KMS-11 (cell line): ENCODE results near the gene TECTA.
"Not testable (repeated sequence)": the region's sequence is repeated elsewhere in the genome, so short reads cannot be mapped to it uniquely, and the experiment has no call there.

ENCODE experiments used
- H2AFZ ChIP-seq: fragments of 200-600 bp; sonication (generic); 2 replicates; pipeline ENCODE4 v1.6.1; 2016; ENCODE audit warnings: antibody characterized with exemption, mixed run types, low read depth
- H3K27ac ChIP-seq: fragments of 200-600 bp; sonication (generic); 2 replicates; pipeline ENCODE4 v1.6.1; 2016; ENCODE audit warnings: mild to moderate bottlenecking, mixed run types
- H3K27me3 ChIP-seq: fragments of 200-600 bp; sonication (generic); 2 replicates; pipeline ENCODE4 v1.6.1; 2017; ENCODE audit warnings: mild to moderate bottlenecking, low read depth, mixed run types, moderate library complexity; ENCODE audit not compliant: insufficient read depth
- H3K36me3 ChIP-seq: fragments of 200-600 bp; sonication (generic); 2 replicates; pipeline ENCODE4 v1.6.1; 2017; ENCODE audit warnings: mild to moderate bottlenecking, mixed run types; ENCODE audit not compliant: insufficient read depth
- H3K4me1 ChIP-seq: fragments of 200-600 bp; sonication (generic); 2 replicates; pipeline ENCODE4 v1.6.1; 2016; ENCODE audit warnings: mild to moderate bottlenecking, low read depth, mixed run types; ENCODE audit not compliant: poor library complexity, severe bottlenecking
- H3K4me2 ChIP-seq: fragments of 200-600 bp; sonication (generic); 2 replicates; pipeline ENCODE4 v1.7.0; 2016; ENCODE audit warnings: mild to moderate bottlenecking, mixed run types
- H3K4me3 ChIP-seq: fragments of 200-600 bp; sonication (generic); IDR thresholded peaks from 2 replicates; pipeline ENCODE4 v1.6.1; 2017; ENCODE audit warnings: low read depth, low read length, mixed read lengths; ENCODE audit not compliant: insufficient read depth
- H3K79me2 ChIP-seq: fragments of 200-600 bp; sonication (generic); 2 replicates; pipeline ENCODE4 v1.6.1; 2016; ENCODE audit warnings: low read depth, mixed run types; ENCODE audit not compliant: insufficient read depth
- H3K9ac ChIP-seq: fragments of 200-600 bp; sonication (generic); 2 replicates; pipeline ENCODE4 v1.6.1; 2016; ENCODE audit warnings: mild to moderate bottlenecking, mixed run types
- H4K20me1 ChIP-seq: fragments of 200-600 bp; sonication (generic); 2 replicates; pipeline ENCODE4 v1.6.1; 2016; ENCODE audit warnings: mild to moderate bottlenecking, mixed run types; ENCODE audit not compliant: insufficient read depth
- CTCF ChIP-seq: fragments of 200-600 bp; sonication (generic); conservative IDR thresholded peaks from 2 replicates; pipeline ENCODE4 v1.6.1; 2017; ENCODE audit warnings: low read depth, mild to moderate bottlenecking, antibody characterized with exemption, low read length, moderate library complexity, mixed read lengths

Gene TECTA

DNA sequence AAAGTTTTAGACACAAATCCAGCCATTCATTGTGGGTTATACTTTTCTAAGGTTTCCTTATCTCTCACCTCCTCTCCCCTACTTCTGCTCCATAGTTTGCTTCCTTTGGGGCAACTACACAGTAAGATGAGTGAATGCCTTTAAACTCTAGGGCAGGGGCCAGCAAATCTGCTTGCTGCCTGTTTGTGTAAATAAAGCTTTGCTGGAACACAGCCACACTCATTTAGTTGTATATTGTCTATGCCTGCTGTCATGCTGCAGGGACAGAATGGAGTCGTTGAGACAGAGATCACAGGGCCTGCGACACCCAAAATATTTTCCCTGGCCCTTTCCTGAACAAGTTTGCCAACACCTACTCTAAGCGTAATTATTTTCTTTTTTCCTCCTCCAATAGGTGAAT, 58.7 kb downstream of the TECTA start:
- H3K4me1 ChIP-seq, result no peaks in the 10 kb centered on the region
- H3K27me3 ChIP-seq, result no peaks in the 10 kb centered on the region
- H3K4me3 ChIP-seq, result no peak overlapping the region
- no peak overlapping the region for H3K27ac ChIP-seq
- H4K20me1 ChIP-seq, result no peaks in the 10 kb centered on the region
- no peak overlapping the region for H3K4me2 ChIP-seq
- TF ChIP-seq CTCF, result no peak
- H3K9ac ChIP-seq, result no peak overlapping the region
- no peaks in the 10 kb centered on the region for H3K36me3 ChIP-seq
- H3K79me2 ChIP-seq, result no peaks in the 10 kb centered on the region
- H2AFZ ChIP-seq, result no peak overlapping the region

- Histone ChIP-seq H3K36me3 (no peaks in the 10 kb centered on the region), H3K4me3 (no peak overlapping the region), H3K9ac (no peak overlapping the region), H3K4me1 (no peaks in the 10 kb centered on the region), H4K20me1 (no peaks in the 10 kb centered on the region), H3K27me3 (no peaks in the 10 kb centered on the region), H3K79me2 (no peaks in the 10 kb centered on the region), H3K4me2 (no peak overlapping the region), H3K27ac (no peak overlapping the region), H2AFZ (no peak overlapping the region)
- TF ChIP-seq CTCF, result no peak
Observed at GRCh38 chr11:121161349-121161917, 60.4 kb downstream of the TECTA start.

GRCh38 chr11:121163658-121164308, 62.7 kb downstream of the TECTA start:
- Histone ChIP-seq H3K4me2 (no peak overlapping the region), H3K79me2 (no peaks in the 10 kb centered on the region), H3K36me3 (no peaks in the 10 kb centered on the region), H3K27me3 (no peaks in the 10 kb centered on the region), H2AFZ (no peak overlapping the region), H3K4me3 (no peak overlapping the region), H3K4me1 (no peaks in the 10 kb centered on the region), H3K9ac (no peak overlapping the region), H4K20me1 (no peaks in the 10 kb centered on the region), H3K27ac (no peak overlapping the region)
- no peak for TF ChIP-seq CTCF

DNA sequence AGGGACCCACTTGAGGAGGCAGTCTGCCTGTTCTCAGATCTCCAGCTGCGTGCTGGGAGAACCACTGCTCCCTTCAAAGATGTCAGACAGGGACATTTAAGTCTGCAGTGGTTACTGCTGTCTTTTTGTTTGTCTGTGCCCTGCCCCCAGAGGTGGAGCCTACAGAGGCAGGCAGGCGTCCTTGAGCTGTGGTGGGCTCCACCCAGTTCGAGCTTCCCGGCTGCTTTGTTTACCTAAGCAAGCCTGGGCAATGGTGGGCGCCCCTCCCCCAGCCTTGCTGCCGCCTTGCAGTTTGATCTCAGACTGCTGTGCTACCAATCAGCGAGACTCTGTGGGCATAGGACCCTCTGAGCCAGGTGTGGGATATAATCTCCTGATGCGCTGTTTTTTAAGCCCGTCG, 76.6 kb downstream of the TECTA start:
- not testable (repeated sequence) for H3K27me3 ChIP-seq, H3K4me3 ChIP-seq, H3K4me1 ChIP-seq, H3K27ac ChIP-seq, H3K36me3 ChIP-seq, H3K4me2 ChIP-seq, H3K9ac ChIP-seq, H2AFZ ChIP-seq, H3K79me2 ChIP-seq, H4K20me1 ChIP-seq

GRCh38 chr11:121179306-121179705, 78.3 kb downstream of the TECTA start:
- Histone ChIP-seq H3K79me2 (no peaks in the 10 kb centered on the region), H3K4me2 (no peak overlapping the region), H3K36me3 (no peaks in the 10 kb centered on the region), H4K20me1 (no peaks in the 10 kb centered on the region), H2AFZ (no peak overlapping the region), H3K27ac (no peak overlapping the region), H3K9ac (no peak overlapping the region), H3K4me3 (no peak overlapping the region), H3K27me3 (no peaks in the 10 kb centered on the region), H3K4me1 (no peaks in the 10 kb centered on the region)
- TF ChIP-seq CTCF, result no peak
